Ascending aorta (tissue), 2 donors: ENCODE measurements around the gene GPR153. TPM values are rescaled to one million over a fixed set of nuclear protein-coding genes. Genes with fewer than 3 reads are reported as not detected.

Experiments
- DNase-seq, 2 donors: peaks; one replicate each; pipeline ENCODE4 v3.0.0-alpha.2; 2019; ENCODE audit warnings: low spot score in 2 of 2
- H3K27ac ChIP-seq, 2 donors: fragments of 200-600 bp; sonication (generic); one replicate each; pipeline ENCODE4 v1.5.1; 2016 to 2017; ENCODE audit warnings: mild to moderate bottlenecking in 1 of 2
- H3K27me3 ChIP-seq: fragments of 200-600 bp; sonication (generic); one replicate; pipeline ENCODE4 v1.5.1; 2017
- H3K36me3 ChIP-seq, 2 donors: fragments of 200-600 bp; sonication (generic); one replicate each; pipeline ENCODE4 v1.5.1; 2016
- H3K4me1 ChIP-seq, 2 donors: fragments of 200-600 bp; sonication (generic); one replicate each; pipeline ENCODE4 v1.5.1; 2016 to 2017; ENCODE audit warnings: mild to moderate bottlenecking in 1 of 2
- H3K4me3 ChIP-seq, 2 donors: fragments of 200-600 bp; sonication (generic); one replicate each; pipeline ENCODE4 v1.5.1; 2016 to 2017; ENCODE audit warnings: mild to moderate bottlenecking in 1 of 2
- H3K9me3 ChIP-seq, 2 donors: fragments of 200-600 bp; sonication (generic); one replicate each; pipeline ENCODE4 v1.5.1; 2016
- intact Hi-C: fragments of 100-400 bp; cut with DNase I; formaldehyde crosslinking; loops from one replicate; pipeline ENCODE4 v1.15.1; 2023
- total RNA-seq: library from RNA; depleted of rRNA; stranded (reverse); fragments of >200 nt; gene quantifications from one replicate; pipeline ENCODE4 v1.1.0, GENCODE V29; 2016
- TF ChIP-seq, protein P1 (sequence below), 3 experiments: fragments of 200-600 bp in 2 of 3; fragments of 450-650 bp in 1 of 3; sonication (generic) in 2 of 3; IDR thresholded peaks; one replicate each; pipeline ENCODE4 v1.5.1; 2016 to 2019; ENCODE audit warnings: antibody characterized with exemption in 3 of 3, mild to moderate bottlenecking in 1 of 3, moderate library complexity in 1 of 3

GPR153 gene
- total RNA-seq, 1 donor from 2014 or later, result 24.3 TPM

DNA sequence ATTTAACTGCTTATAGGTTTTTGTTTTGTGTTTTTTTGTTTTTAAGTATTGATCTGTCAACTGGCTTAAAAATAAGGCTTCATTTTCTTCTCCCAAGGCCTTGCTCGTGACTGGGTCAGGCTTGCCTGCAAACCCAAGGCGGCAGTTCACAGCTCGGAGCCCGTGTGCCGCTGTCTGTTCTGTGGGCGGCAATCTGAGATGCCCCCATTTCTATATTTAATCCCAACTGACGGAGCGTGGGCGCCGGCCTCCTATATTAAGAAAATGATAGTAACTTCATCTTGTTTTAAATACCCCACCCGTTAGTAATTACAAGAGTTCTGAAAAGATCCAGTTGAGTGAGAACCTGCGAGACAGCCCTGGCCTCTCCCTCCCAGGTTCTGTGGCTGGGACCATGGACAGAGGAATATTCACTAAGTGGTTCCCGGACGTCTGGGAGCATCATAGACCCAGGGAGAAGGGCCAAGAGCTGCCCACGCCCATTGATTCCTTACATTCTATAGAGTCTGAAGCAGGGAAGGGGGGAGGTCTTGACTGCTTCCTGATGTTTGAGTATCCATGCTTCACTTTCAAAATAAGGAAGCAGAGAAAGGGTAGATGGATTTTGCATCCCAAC, 42.6 kb upstream of the GPR153 start:
- H3K27ac ChIP-seq, result no peak overlapping the region
- no peaks in the 10 kb centered on the region for H3K4me1 ChIP-seq
- no peak for DNase-seq
- H3K36me3 ChIP-seq, result no peaks in the 10 kb centered on the region
- intact Hi-C loops, result no loop called here
- TF ChIP-seq, protein P1, sequence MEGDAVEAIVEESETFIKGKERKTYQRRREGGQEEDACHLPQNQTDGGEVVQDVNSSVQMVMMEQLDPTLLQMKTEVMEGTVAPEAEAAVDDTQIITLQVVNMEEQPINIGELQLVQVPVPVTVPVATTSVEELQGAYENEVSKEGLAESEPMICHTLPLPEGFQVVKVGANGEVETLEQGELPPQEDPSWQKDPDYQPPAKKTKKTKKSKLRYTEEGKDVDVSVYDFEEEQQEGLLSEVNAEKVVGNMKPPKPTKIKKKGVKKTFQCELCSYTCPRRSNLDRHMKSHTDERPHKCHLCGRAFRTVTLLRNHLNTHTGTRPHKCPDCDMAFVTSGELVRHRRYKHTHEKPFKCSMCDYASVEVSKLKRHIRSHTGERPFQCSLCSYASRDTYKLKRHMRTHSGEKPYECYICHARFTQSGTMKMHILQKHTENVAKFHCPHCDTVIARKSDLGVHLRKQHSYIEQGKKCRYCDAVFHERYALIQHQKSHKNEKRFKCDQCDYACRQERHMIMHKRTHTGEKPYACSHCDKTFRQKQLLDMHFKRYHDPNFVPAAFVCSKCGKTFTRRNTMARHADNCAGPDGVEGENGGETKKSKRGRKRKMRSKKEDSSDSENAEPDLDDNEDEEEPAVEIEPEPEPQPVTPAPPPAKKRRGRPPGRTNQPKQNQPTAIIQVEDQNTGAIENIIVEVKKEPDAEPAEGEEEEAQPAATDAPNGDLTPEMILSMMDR (IDR thresholded peaks at IDR 0.05), result no peak
- H3K9me3 ChIP-seq, result no peaks in the 10 kb centered on the region
- H3K4me3 ChIP-seq, result no peak overlapping the region
- no peaks in the 10 kb centered on the region for H3K27me3 ChIP-seq

- Histone ChIP-seq H3K27ac (no peak overlapping the region), H3K4me3 (no peak overlapping the region), H3K4me1 (no peaks in the 10 kb centered on the region), H3K36me3 (no peaks in the 10 kb centered on the region), H3K9me3 (no peaks in the 10 kb centered on the region), H3K27me3 (no peaks in the 10 kb centered on the region)
- no peak for DNase-seq
- TF ChIP-seq, protein P1 (IDR thresholded peaks at IDR 0.05), result no peak
- intact Hi-C loops, result no loop called here
Measured at GRCh38 chr1:6302568-6302967, 41.7 kb upstream of the GPR153 start.

DNA sequence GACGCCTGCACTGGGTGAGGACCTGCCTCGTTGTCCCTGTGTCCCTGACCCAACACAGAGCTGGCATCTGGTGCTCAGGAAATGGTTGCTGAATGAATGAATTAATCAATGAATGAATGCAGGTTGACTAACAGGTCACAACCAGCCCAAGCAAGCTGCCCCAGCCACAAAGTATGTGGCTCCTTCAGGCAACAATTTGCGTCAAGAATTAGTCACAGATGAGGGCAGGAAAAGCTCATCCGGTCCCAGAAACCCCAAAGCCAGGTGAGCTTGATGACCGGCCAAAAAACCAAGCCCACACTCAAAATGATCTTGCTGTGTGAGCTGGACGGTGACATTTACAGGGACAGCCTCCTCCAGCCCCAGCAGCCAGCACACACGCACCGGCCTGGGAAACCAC, 40.6 kb upstream of the GPR153 start:
- Histone ChIP-seq H3K9me3 (no peaks in the 10 kb centered on the region), H3K4me1 (no peaks in the 10 kb centered on the region), H3K27ac (no peak overlapping the region), H3K36me3 (no peaks in the 10 kb centered on the region), H3K27me3 (no peaks in the 10 kb centered on the region), H3K4me3 (no peak overlapping the region)
- intact Hi-C loops, result no loop called here
- TF ChIP-seq, protein P1 (IDR thresholded peaks at IDR 0.05), result no peak
- no peak for DNase-seq

DNA sequence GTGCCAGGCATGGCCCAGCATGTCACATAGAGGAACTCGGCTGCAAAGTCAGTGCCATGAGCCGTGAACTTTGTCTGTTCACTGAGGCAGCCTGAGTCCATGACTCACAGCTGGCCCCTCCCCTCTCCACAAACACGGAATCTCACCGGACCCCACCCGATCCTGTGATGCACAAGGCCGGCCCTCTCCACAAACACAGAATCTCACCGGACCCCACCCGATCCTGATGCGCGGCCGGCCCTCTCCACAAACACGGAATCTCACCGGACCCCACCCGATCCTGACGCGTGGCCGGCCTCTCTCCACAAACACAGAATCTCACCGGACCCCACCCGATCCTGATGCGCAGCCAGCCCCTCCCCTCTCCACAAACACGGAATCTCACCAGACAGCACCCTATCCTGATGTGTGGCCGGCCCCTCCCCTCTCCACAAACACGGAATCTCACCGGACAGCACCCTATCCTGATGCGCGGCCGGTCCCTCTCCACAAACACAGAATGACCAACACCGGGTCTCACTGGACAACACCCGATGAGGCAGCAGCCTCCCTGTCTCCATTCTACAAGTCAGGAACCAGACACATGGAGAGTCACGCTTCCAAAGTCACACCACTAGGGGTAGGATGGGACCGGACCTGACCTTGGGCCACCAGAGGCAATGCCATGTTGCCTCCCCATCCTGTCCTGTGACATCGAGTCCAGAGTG, 39.6 kb upstream of the GPR153 start:
- DNase-seq, result no peak
- intact Hi-C loops, result no loop called here
- Histone ChIP-seq H3K4me1 (no peaks in the 10 kb centered on the region), H3K4me3 (no peak overlapping the region), H3K27me3 (no peaks in the 10 kb centered on the region), H3K9me3 (no peaks in the 10 kb centered on the region), H3K27ac (no peak overlapping the region), H3K36me3 (no peaks in the 10 kb centered on the region)
- TF ChIP-seq, protein P1 (IDR thresholded peaks at IDR 0.05), result no peak

GRCh38 chr1:6299557-6300165, 38.8 kb upstream of the GPR153 start:
- intact Hi-C loops, result no loop called here
- DNase-seq, result no peak

More at GRCh38 chr1:6299557-6300165, 38.8 kb upstream of the GPR153 start:
- H3K27ac ChIP-seq, result no peak overlapping the region
- no peaks in the 10 kb centered on the region for H3K4me1 ChIP-seq
- no peaks in the 10 kb centered on the region for H3K36me3 ChIP-seq
- no peaks in the 10 kb centered on the region for H3K27me3 ChIP-seq
- TF ChIP-seq, protein P1 (IDR thresholded peaks at IDR 0.05), result no peak
- H3K4me3 ChIP-seq, result no peak overlapping the region
- no peaks in the 10 kb centered on the region for H3K9me3 ChIP-seq
